ES-I3 (cell line): Measurements from ENCODE around the gene CFAP91.

Experiments
- H3K36me3 ChIP-seq: 2 replicates; pipeline ENCODE4 v1.6.1; 2013; ENCODE audit warnings: mild to moderate bottlenecking, low read length, control low read depth, moderate library complexity; ENCODE audit not compliant: insufficient read depth
- H3K4me1 ChIP-seq: 2 replicates; pipeline ENCODE4 v1.6.1; 2013; ENCODE audit warnings: mild to moderate bottlenecking, control low read depth, low read length; ENCODE audit not compliant: insufficient read depth
- H3K9ac ChIP-seq: 2 replicates; pipeline ENCODE4 v1.6.1; 2013; ENCODE audit warnings: low read depth, mild to moderate bottlenecking, low read length, moderate library complexity
- H3K9me3 ChIP-seq: 2 replicates; pipeline ENCODE4 v1.6.1; 2013; ENCODE audit warnings: mild to moderate bottlenecking, low read length, moderate library complexity; ENCODE audit not compliant: control insufficient read depth, insufficient read depth

The CFAP91 gene

GRCh38 chr3:119702530-119703527 is at the start of gene CFAP91:
Gene CFAP91, plus strand, starts transcription at chr3:119703022. Its CDS starts 77 bp downstream, at chr3:119703099.
- peak within 1 kb of the TSS; percentile 81; the same call in 1 of the 2 replicates for H3K9ac ChIP-seq
- H3K9me3 ChIP-seq = no peaks in the 10 kb centered on the region
- no peaks in the 10 kb centered on the region for H3K36me3 ChIP-seq
- H3K4me1 ChIP-seq = no peaks in the 10 kb centered on the region

- Histone ChIP-seq H3K4me1 (no peaks in the 10 kb centered on the region), H3K9me3 (no peaks in the 10 kb centered on the region), H3K9ac (no peak overlapping the region), H3K36me3 (no peaks in the 10 kb centered on the region)
Measured at GRCh38 chr3:119653876-119654275, 48.9 kb upstream of the CFAP91 start.

- no peak overlapping the region for H3K9ac ChIP-seq
- H3K36me3 ChIP-seq = no peaks in the 10 kb centered on the region
- H3K4me1 ChIP-seq = no peaks in the 10 kb centered on the region
- H3K9me3 ChIP-seq = no peaks in the 10 kb centered on the region
Measured at GRCh38 chr3:119657887-119658702, 44.7 kb upstream of the CFAP91 start.

- H3K9me3 ChIP-seq = no peaks in the 10 kb centered on the region
- H3K36me3 ChIP-seq = no peaks in the 10 kb centered on the region
- H3K4me1 ChIP-seq = no peaks in the 10 kb centered on the region
- H3K9ac ChIP-seq = no peak overlapping the region
Measured at GRCh38 chr3:119658994-119659393, 43.8 kb upstream of the CFAP91 start.

GRCh38 chr3:119659606-119660291 is 43.1 kb upstream of the CFAP91 start:
- Histone ChIP-seq H3K36me3 (no peaks in the 10 kb centered on the region), H3K4me1 (no peaks in the 10 kb centered on the region), H3K9ac (no peak overlapping the region), H3K9me3 (no peaks in the 10 kb centered on the region)

GRCh38 chr3:119660474-119661440 is 42.1 kb upstream of the CFAP91 start, which contains the start of gene POPDC2:
Gene POPDC2, minus strand, starts transcription at chr3:119660589. Its CDS starts 166 bp downstream, at chr3:119660423.
- H3K9ac ChIP-seq = no peak within 1 kb of the TSS
- H3K4me1 ChIP-seq = peaks cover 4% of the 10 kb centered on the region
- no peaks in the 10 kb centered on the region for H3K9me3 ChIP-seq
- no peaks in the 10 kb centered on the region for H3K36me3 ChIP-seq

GRCh38 chr3:119662604-119663373 is 40.0 kb upstream of the CFAP91 start:
- Histone ChIP-seq H3K4me1 (peaks cover 4% of the 10 kb centered on the region), H3K36me3 (no peaks in the 10 kb centered on the region), H3K9ac (no peak overlapping the region), H3K9me3 (no peaks in the 10 kb centered on the region)

- H3K36me3 ChIP-seq = no peaks in the 10 kb centered on the region
- H3K4me1 ChIP-seq = peaks cover 4% of the 10 kb centered on the region
- no peak overlapping the region for H3K9ac ChIP-seq
- no peaks in the 10 kb centered on the region for H3K9me3 ChIP-seq
Measured at GRCh38 chr3:119663885-119664284, 38.9 kb upstream of the CFAP91 start.

GRCh38 chr3:119664370-119664769 is 38.5 kb upstream of the CFAP91 start:
- Histone ChIP-seq H3K9ac (no peak overlapping the region), H3K4me1 (peaks cover 4% of the 10 kb centered on the region)

GRCh38 chr3:119664850-119665379 is 37.9 kb upstream of the CFAP91 start:
- Histone ChIP-seq H3K9me3 (no peaks in the 10 kb centered on the region), H3K4me1 (peaks cover 4% of the 10 kb centered on the region), H3K9ac (no peak overlapping the region; the same call in 1 of the 2 replicates), H3K36me3 (no peaks in the 10 kb centered on the region)

More at GRCh38 chr3:119664370-119664769, 38.5 kb upstream of the CFAP91 start:
- H3K36me3 ChIP-seq = no peaks in the 10 kb centered on the region
- H3K9me3 ChIP-seq = no peaks in the 10 kb centered on the region

- H3K9ac ChIP-seq = no peak overlapping the region
- H3K9me3 ChIP-seq = no peaks in the 10 kb centered on the region
- peaks cover 2% of the 10 kb centered on the region; the same call in 1 of the 2 replicates for H3K36me3 ChIP-seq
- peaks cover 4% of the 10 kb centered on the region for H3K4me1 ChIP-seq
Measured at GRCh38 chr3:119665954-119666559, 36.8 kb upstream of the CFAP91 start.

- Histone ChIP-seq H3K36me3 (peaks cover 12% of the 10 kb centered on the region; the same call in 1 of the 2 replicates), H3K9ac (no peak overlapping the region), H3K4me1 (peaks cover 3% of the 10 kb centered on the region)
Measured at GRCh38 chr3:119669906-119670570, 32.8 kb upstream of the CFAP91 start.

More at GRCh38 chr3:119669906-119670570, 32.8 kb upstream of the CFAP91 start:
- no peaks in the 10 kb centered on the region for H3K9me3 ChIP-seq
